Measurements from ENCODE around the gene SFI1.

SFI1 gene

GRCh38 chr22:31661851-31662667, 165.7 kb downstream of the SFI1 start, which contains the start of gene PISD (continued):
- TF ChIP-seq ZNF10 (tag by site-specific recombination; IDR thresholded peaks at IDR 0.05) (0 out of 2 replicates have a peak, but pooled peaks have one; percentile 61), ZNF391 (tag by site-specific recombination; IDR thresholded peaks at IDR 0.05; ENCODE audit: borderline replicate concordance, low read depth) (no peak), ZNF660 (tag by site-specific recombination; IDR thresholded peaks at IDR 0.05) (peak; percentile 75; the same call in 1 of the 2 replicates), CTCF (tag by site-specific recombination; IDR thresholded peaks at IDR 0.05) (no peak), WT1 (tag by site-specific recombination; IDR thresholded peaks at IDR 0.05) (peak; percentile 61), SETDB1 (IDR thresholded peaks at IDR 0.05; ENCODE audit: insufficient read length, low read length) (peak; percentile 13), ZNF362 (tag by site-specific recombination; IDR thresholded peaks at IDR 0.05) (peak; percentile 66; the same call in 1 of the 2 replicates), ZNF561 (tag by site-specific recombination; IDR thresholded peaks at IDR 0.05; ENCODE audit: borderline replicate concordance) (no peak; the same call in 1 of the 2 replicates), ZNF146 (tag by site-specific recombination; IDR thresholded peaks at IDR 0.05) (no peak), ZNF639 (tag by site-specific recombination; IDR thresholded peaks at IDR 0.05) (peak; percentile 78; the same call in 1 of the 2 replicates), SP2 (tag by site-specific recombination; IDR thresholded peaks at IDR 0.05) (peak; percentile 89), BCL11B (tag by site-specific recombination; IDR thresholded peaks at IDR 0.05; ENCODE audit: low read depth) (no peak), ZNF394 (tag by site-specific recombination; IDR thresholded peaks at IDR 0.05; ENCODE audit: borderline replicate concordance) (peak; percentile 84), ZNF488 (tag by site-specific recombination; IDR thresholded peaks at IDR 0.05) (no peak), OSR2 (tag by site-specific recombination; IDR thresholded peaks at IDR 0.05) (0 out of 2 replicates have a peak, but pooled peaks have one; percentile 8), BCL11A (tag by site-specific recombination; IDR thresholded peaks at IDR 0.05; ENCODE audit: low read depth) (no peak), PRDM10 (tag by site-specific recombination; IDR thresholded peaks at IDR 0.05) (peak; percentile 57), MZF1 (tag by site-specific recombination; IDR thresholded peaks at IDR 0.05; ENCODE audit: borderline replicate concordance) (no peak), BCL6B (tag by site-specific recombination; IDR thresholded peaks at IDR 0.05) (peak; percentile 75), ZNF501 (tag by site-specific recombination; IDR thresholded peaks at IDR 0.05) (no peak), ZNF48 (tag by site-specific recombination; IDR thresholded peaks at IDR 0.05) (no peak), ZNF600 (tag by site-specific recombination; IDR thresholded peaks at IDR 0.05) (peak; percentile 71), YY1 (tag by site-specific recombination; IDR thresholded peaks at IDR 0.05) (peak; percentile 92), ZNF311 (tag by site-specific recombination; IDR thresholded peaks at IDR 0.05; ENCODE audit: borderline replicate concordance) (no peak), ZNF2 (tag by site-specific recombination; IDR thresholded peaks at IDR 0.05) (no peak)
